DMS79 treated with DMSO at 0.1 percent for 48 hours (cell line): ENCODE results near the gene ZNF586.
"Not testable (repeated sequence)": the region's sequence is repeated elsewhere in the genome, so short reads cannot be mapped to it uniquely, and the experiment has no call there.

Experiments
- DNase-seq: peaks from one replicate; lab custom pipeline; 2025; lab: John Stamatoyannopoulos, UW

The ZNF586 gene

DNA sequence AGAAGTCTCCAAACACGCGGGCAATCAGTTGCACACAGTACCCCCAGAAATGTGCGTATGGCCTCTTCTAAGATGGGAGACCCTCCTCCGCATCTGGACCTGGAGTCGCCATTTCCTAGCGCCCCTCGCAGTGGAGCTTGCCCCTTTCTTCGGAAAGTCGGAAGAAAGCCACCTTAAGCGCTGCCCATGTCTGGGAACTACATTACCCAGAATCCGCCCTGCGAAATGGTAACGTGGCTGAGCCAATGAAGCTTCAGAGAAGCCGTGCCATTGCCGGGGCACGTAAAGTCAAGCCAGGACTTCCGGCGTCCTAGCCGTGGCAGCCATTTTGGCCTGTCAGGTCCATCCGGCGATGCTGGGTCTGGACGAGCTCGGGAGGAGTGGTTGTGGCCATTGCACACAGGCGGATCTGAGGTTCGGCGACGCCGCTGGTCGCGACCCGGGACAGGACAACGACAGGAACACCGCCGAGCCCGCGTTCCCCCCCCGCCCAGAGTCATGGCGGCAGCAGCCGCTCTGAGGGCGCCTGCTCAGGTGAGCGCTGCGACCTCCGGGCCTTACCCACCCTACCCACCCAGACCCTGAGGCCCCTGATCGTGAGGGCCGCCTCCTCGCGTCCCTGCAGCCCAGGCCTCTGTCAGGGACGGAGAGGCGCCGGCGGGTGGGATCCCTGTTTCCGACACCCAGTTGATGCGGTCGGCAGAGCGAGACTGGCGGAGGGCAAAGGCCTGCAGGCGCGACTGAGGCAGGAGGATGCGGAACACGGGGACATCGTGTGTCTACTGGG, at the start of gene ZNF586:
Gene ZNF586 (plus strand): TSS at position 332 of the 787 bp plus-strand sequence. CDS start 167 bp downstream, at position 499.
- peak; percentile 88 for DNase-seq

DNA sequence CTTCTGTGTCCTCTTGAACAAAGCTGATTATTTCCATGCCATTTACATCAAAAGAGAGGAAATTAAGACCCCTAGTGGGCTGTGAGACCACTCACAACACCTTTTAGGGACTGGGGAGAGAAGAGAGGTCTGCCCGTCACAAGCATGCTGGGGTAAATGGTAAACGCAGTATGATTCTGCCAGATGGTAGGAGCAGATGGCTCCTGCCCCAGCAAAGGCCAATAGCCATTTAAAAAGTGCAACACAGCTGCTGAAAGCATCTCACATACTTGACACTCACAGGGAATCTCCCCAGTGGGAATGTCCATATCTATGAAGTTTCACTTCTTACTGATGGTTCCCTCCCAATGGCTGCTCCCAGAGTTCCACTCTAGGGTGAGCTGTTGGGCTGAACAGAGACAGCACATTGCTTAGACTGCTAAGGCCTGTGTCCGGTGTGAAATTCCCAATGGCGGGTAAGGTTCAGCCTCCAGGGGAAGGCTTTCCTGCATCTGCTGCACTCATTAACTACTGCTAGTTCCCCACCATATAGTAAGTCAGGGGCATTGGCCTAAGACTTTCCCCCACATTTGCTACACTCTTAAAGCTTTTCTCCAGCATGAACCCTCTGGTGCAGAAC, 49.5 kb upstream of the ZNF586 start:
- DNase-seq, result no peak

DNA sequence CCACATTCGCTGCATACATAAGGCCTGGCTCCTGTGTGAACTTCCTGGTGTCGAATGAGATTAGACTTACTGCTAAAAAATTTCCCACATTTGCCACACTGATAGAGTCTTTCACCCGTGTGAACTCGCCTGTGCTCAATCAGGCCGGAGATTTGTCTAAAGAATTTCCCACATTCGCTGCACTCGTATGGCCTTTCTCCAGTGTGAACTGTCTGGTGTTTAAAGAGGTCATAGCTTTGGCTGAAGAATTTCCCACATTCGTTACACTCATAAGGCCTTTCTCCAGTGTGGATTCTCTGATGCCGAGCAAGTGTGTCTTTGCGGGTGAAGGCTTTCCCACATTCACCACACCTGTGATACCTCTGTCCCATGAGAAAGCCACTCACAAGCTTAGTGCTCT, 48.6 kb upstream of the ZNF586 start:
- DNase-seq, result no peak

DNA sequence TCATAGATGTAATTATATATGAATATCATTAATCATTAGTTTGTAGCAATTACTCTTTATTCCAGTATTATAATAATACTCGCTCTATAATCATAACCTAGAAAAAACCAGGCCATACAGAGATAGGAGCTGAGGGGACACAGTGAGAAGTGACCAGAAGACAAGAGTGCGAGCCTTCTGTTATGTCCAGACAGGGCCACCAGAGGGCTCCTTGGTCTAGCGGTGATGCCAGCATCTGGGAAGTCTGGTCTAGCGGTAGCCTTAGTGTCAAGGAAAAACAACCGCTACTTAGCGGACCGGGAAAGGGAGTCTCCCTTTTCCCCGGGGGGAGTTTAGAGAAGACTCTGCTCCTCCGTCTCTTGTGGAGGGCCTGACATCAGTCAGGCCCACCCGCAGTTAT, 31.2 kb upstream of the ZNF586 start:
- not testable (repeated sequence) for DNase-seq

DNA sequence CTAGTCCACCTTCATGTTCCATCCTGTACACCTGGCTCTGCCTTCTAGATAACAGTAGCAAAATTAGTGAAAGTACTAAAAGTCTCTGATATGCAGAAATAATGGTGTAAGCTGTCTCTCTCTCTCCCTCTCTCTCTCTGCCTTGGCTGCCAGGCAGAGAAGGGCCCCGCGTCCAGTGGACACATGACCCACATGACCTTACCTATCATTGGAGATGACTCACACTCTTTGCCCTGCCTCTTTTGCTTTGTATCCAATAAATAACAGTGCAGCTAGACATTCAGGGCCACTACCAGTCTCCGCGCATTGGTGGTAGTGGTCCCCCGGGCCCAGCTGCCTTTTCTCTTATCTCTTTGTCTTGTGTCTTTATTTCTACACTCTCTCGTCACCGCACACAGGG, 30.7 kb upstream of the ZNF586 start:
- DNase-seq, result not testable (repeated sequence)

DNA sequence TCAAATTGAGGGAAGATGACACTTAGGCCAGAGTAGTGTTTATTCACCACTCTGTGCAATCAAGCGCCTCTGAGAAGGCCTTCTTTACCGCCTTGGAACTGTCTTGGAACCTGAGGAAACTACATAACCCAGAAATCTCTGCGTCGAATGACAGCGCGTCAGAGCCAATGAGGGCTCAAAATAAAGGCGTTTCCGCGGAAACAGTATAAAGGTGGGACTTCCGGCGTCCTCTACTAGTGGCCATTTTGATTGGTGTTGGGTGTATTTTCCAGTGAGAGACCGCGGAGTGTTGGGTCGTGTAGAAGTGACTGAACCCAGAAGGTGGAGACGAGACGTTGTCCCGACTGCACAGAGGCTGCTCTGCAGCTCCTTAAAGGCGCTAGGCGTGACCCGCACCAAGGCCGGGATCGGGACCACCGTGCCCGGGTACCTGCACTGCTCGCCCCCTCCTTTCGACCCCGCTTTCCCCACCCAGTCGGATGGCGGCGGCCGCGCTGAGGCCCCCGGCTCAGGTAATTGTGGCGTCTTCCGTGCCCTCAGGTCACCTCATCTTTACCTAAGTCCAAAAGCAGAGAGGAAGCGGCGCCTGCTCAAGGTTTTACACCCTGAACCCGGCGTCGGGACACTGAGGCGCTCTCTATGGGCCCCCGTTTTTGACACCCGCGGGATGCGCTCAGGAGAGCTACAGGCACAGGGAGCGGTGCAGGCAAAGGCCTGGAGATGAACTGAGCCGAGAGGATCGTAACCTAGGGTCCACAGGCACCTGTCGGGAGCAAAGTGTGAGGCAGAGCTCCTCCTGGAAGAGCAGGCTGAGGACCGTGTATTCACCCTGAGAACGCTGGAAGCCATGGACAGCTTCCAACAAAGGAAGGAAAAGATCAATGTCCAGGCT, 22.6 kb upstream of the ZNF586 start, which contains the start of gene ZNF776:
Gene ZNF776 (plus strand): TSS at position 236 of the 892 bp plus-strand sequence. CDS start 244 bp downstream, at position 480.
- DNase-seq, result peak; percentile 94

DNA sequence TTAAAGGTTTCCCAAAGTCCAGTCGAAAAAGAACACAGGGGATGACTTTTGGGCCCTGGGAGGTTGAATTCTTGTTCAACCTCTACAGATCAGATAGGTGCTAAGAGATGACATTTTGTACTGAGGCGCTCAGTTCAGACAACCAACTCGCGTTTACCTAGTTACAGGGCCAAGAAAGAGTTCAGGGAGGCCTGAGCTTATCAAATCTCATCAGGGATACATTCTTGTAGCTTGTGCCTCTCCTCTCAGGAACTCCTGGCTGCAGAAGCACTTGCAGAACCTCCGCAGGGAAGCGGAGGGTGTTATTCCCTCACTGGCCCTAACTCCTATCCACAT, 22.0 kb upstream of the ZNF586 start:
- DNase-seq, result no peak

DNA sequence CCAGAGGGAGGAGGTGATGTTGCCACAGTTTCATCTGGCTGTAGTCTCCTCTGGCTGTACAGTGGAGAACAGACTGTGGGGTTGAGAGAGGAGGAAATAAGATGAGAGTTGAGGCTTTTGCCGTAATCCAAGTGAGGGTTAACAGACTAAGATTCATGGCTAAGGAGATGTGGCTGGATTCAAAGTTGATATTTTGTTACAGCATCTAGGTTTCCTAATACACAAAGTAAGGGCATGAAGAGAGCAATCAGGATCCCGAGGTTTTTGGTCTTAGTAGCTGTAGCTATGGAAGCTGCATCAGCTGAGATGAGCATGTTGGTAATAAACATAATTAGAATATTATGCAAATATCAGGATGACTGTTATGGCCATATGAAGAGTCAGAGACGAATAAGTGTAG, 21.4 kb upstream of the ZNF586 start:
- no peak for DNase-seq

DNA sequence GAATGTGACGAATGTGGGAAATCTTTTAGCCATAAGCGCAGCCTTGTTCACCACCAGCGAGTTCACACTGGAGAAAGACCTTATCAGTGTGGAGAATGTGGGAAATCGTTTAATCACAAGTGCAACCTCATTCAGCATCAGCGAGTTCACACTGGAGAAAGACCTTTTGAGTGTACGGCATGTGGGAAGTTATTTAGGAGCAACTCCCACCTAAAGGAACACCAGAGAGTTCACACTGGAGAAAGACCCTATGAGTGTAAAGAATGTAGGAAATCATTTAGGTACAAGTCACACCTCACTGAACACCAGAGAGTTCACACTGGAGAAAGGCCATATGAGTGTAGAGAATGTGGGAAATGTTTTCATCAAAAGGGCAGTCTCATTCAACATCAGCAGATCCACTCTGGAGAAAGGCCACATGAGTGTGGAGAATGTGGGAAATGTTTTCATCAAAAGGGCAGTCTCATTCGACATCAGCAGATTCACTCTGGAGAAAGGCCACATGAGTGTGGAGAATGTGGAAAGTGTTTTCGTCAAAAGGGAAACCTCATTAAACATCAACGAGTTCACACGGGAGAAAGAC, 15.3 kb upstream of the ZNF586 start:
- no peak for DNase-seq

DNA sequence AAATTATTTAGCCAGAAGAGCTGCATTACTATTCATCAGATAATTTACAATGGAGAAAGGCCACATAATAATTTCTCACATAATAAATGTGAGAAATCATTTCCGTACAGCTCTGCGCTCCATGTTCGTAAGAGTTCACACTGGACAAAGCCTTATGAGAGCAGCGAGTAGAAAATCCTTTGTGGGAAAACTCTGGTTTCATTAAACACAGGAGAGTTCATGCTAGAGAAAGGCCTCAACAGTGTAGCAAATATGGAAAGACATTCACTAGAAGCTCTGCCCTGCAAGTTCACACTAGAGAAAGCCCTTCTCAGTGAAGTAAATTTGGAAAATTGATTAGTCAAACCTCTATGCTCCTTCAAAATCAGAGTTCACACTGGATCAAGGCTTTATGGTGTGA, 14.4 kb upstream of the ZNF586 start:
- no peak for DNase-seq

DNA sequence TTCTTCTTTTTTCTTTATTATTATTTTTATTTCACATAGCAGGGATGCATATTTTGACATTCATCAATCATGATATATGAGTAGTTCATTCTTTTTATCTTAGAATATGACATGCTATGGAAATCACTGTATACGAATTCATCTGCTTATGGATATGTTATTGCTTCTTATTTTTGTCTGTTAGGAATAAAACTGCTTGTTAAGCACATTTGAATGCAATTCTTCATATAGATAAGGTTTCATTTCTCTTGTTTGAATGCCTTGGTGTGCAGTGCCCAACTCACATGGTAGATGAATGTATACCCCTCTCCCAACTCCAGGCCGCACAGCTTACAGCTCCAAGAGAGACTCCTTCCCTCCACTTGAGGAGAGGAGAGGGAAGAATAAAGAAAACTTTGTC, 11.5 kb upstream of the ZNF586 start:
- DNase-seq, result no peak

DNA sequence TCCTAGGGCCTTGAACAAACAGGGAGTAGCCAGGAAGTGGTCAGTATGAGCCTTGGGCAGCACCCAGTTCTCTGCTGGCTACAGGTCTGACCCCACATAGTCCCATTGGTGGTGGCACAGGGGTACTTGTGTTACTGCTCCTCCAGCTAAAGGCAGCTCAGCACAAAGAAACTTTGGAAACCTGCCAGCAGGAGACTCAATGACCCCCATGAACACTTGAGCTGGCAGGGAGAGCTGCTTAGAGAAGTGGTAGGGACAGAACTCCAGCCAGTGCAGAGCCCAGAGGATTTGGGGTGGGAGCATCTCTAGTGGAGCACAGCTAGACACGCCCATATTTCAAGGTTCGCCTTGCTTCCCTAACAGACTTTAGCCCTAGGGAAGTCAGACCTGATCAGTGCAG, 10.4 kb upstream of the ZNF586 start:
- DNase-seq, result peak; percentile 43

DNA sequence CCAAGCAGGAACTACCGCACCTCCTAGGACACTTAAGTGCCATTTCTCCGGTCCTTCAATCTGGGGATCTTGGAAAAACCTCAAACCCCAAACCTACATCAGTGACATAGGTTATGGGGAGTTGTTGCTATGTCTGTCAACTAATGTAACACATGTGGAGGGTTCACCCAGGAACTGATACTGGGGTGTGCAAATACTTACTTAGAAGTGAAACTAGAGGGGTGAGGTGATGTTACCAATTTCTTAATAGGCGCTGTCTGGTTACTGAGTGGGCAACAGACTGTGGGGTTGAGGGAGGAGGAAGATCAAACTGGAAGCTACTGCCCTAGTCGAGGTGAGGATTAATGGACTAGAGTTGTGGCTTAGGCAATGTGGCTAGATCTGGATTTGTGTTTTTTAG, 1.9 kb downstream of the ZNF586 start:
- DNase-seq, result no peak

DNA sequence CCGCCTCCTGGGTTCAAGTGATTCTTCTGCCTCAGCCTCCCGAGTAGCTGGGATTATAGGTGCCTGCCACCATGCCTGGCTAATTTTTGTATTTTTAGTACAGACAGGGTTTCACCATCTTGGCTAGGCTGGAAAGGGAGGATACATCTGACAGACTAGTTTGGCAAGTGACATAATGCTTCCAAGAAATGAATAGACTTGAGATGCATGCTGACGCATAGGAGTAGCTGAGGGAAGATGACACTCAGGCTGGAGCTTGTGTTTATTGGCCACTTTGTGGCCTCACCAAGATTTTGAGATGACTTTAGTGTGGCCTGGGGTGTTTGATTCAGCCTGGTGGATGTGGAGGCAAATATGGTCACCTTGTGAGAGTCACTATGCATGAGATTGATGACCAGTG, 4.0 kb downstream of the ZNF586 start:
- DNase-seq, result no peak

DNA sequence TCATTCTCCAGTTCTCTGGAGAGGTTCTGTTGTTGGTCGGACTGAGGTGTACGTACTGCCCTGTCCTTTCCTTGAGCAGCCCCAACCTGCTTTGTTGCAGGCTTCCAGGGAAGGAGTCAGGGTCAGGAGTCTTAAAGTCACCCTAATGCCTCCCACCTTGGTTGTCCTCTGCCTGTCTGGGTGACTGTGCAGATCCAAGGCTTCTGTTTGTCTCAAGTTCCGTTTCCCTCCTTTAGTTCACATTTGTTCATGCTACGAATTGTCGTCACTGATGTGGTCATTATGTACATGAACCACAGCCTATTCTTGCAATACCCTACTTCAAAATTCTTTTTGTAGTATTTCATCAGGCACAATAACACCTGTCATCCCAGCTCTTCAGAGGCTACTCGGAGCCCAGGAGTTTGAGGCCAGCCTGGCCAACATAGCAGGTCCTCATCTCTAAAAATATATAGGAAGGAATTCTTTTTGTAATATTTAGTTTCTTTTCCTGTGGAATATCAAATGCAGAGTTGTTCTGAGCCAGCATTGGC, 7.4 kb downstream of the ZNF586 start:
- DNase-seq, result no peak

DNA sequence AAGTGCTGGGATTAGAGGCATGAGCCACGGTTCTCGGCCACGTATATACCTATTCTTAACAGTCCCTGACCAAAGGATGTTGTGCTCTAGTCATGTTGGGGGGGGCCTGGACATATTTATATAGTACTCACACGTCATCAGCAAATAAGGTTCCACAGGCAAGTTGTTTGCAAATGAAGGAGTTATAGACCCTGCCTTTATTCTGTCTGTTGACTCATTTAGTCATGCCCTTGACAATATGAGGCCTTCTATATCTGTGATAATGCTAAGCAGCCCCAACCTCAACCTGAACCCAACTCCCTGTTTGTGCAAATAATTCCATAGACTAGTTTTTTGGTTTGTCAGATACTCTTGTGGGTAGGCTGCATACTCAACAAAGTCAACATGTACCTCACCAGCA, 8.9 kb downstream of the ZNF586 start:
- DNase-seq, result no peak

DNA sequence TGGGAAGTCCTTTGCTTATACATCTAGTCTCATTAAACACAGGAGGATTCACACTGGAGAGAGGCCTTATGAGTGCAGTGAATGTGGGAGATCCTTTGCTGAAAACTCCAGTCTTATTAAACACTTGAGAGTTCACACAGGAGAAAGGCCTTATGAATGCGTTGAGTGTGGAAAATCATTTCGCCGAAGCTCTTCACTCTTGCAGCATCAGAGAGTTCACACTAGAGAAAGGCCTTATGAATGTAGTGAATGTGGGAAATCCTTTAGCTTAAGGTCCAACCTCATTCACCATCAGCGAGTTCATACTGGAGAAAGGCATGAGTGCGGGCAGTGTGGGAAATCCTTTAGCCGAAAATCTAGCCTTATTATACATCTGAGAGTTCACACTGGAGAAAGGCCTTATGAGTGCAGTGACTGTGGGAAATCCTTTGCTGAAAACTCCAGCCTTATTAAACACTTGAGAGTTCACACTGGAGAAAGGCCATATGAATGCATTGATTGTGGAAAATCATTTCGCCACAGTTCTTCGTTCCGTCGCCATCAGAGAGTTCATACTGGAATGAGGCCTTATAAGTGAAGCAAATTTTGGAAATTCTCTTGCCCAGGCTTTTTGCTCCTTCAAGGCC, 9.9 kb downstream of the ZNF586 start:
- DNase-seq, result no peak

DNA sequence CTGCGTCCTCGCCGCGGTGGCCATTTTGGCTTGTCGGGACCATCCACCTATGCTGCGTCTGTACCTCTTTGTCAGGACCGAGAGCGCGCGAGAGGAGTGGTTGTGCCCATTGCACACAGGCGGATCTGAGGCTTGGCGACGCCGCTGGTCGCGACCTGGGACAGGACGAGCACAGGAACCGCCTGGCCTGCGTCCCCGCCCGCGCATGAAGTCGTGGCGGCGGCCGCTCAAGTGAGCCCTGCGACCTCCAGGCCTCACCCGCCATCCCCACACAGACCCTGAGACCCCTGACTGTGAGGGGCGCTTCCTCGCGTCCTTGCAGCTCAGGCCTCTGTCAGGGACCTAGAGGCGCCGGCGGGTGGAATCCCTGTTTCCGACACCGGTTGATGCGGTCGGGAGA, 16.8 kb downstream of the ZNF586 start:
- DNase-seq, result no peak

DNA sequence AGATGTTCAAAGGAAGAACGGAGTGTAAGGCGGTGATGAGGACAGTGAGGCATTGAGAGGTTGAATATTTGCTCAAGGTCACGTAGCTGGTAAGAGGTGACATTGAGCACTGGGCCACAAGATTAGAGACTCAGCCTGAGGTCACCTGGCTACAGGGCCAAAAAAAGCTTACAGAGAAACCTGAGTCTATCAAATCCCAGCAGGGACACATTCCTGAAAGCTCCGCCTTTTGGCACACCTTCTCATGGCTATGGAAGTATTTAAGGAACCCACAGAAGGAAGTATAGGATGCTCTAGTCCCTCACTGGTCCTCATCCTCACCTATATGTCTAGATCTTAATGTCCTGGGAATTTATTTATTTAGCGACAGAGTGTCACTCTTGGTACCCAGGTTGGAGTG, 17.4 kb downstream of the ZNF586 start:
- DNase-seq, result no peak

DNA sequence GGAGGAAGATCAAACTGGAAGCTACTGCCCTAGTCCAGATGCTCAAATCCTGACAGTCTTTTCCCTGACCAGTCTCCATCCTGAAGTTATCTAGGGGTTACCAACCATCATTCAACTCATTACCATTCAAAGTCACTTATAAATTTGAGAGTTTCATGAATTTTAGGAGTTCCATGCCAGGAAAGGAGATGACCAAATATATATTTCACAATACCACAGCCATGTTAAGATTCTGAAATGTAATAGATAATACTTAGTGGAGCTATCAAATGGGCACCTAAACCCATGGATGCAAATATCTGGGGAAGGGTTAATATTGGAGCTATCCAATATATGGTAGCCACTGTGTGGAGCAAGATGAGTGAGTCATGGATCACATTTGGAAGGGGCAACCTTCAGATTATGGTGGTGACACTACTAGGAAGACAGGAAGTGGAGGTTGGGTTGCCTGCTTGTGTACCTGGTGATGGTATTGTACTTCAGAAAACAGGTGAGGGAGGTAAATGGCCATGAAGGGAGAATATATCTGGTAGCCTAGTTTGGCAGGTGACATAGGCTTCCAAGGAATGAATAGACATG, 18.7 kb downstream of the ZNF586 start:
- DNase-seq, result no peak

DNA sequence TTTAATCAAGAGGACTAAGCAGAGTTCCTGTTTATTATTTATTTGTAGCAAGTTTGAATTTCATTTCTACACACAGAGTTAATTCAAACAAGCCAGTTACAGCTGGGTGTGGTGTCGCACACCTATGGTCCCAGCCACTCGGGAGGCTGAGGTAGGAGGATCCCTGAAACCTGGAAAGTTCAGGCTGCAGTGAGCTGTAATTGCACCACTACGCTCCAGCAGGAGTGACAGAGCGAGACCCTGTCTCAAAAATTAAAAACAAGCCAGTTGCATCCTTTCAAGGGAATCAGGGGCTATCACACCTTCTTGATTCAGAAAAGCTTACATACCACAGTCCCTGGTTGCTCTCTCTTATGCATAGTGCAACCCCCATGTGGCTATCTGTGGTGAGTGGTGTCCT, 19.8 kb downstream of the ZNF586 start:
- no peak for DNase-seq
